Lower lobe of right lung (tissue), 2 donors: Measurements from ENCODE around the gene MRGPRD. TPM values are rescaled to one million over a fixed set of nuclear protein-coding genes. Genes with fewer than 3 reads are reported as not detected.

Experiments
- ATAC-seq, 2 donors: fragments of 200-7000 bp; cut with Tn5 transposase; one replicate each; pipeline ENCODE4 v1.9.1; 2020 to 2022; ENCODE audit warnings: mild to moderate bottlenecking in 2 of 2, moderate library complexity in 2 of 2
- DNase-seq: peaks from one replicate; pipeline ENCODE4 v3.0.0-alpha.2; 2020
- H3K27ac ChIP-seq: fragments of 200-600 bp; one replicate; pipeline ENCODE4 v1.8.0; 2022
- H3K27me3 ChIP-seq: fragments of 200-600 bp; one replicate; pipeline ENCODE4 v1.8.0; 2022; ENCODE audit warnings: low read depth
- H3K36me3 ChIP-seq: fragments of 200-600 bp; one replicate; pipeline ENCODE4 v1.8.0; 2022; ENCODE audit warnings: mild to moderate bottlenecking
- H3K4me1 ChIP-seq: fragments of 200-600 bp; one replicate; pipeline ENCODE4 v1.8.0; 2022
- H3K4me3 ChIP-seq: fragments of 200-600 bp; one replicate; pipeline ENCODE4 v1.8.0; 2022; ENCODE audit warnings: mild to moderate bottlenecking
- H3K9me3 ChIP-seq: fragments of 200-600 bp; one replicate; pipeline ENCODE4 v1.8.0; 2022
- intact Hi-C: fragments of 100-400 bp; cut with DNase I; formaldehyde crosslinking; loops from one replicate; pipeline ENCODE4 v1.11.0; 2022
- total RNA-seq: library from RNA; stranded (reverse); fragmentation: NEBNext Ultra II Directional; extraction: Animal tissue kit (Norgen Biotek cat#: 25700); gene quantifications from one replicate; pipeline ENCODE4 v1.2.1, GENCODE V29; 2021
- TF ChIP-seq, protein P1 (sequence below): fragments of 200-600 bp; IDR thresholded peaks from one replicate; pipeline ENCODE4 v1.8.0; 2022; ENCODE audit warnings: antibody characterized with exemption, mild to moderate bottlenecking
- donor health status: DM: no; HTN: yes; CAD: no; lungs with severe emphysema.

Gene MRGPRD
- total RNA-seq, 1 donor from 2014 or later, result not detected

DNA sequence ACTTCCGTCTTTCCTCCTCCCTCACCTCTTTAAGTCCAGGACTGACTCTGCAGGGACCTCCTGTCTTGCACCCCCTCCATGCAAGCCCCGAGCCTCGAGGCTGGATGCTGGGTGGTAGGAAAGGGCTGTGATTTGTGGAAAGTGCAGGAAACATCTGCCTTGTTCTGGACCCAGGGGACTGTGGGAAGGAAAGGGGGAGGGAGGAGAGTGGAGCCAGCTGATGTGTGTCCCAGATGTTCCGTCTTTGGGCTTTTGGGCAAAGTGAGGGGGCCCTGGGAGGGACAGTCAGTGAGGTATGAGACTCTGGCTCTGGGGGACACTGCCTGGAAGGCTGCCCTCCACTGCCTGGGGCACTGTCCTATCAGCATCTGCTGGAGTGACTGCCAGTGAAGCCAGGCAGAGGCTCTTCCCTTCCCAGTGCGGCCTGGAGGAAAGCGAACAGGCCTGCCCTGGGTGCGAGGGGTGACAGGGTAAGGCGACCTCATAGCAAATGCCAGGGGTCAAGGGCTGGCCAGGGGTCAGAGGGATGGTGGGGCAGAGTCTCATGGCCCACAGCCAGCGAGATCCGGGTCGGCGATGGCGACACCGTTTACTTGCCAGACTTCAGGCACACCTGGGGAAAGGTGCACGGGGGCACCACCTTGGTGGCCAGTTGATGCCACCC lies 1.7 kb downstream of the MRGPRD start:
- Histone ChIP-seq H3K27ac (no peak overlapping the region), H3K4me1 (no peaks in the 10 kb centered on the region), H3K36me3 (no peaks in the 10 kb centered on the region), H3K4me3 (no peak overlapping the region), H3K9me3 (peaks cover 5% of the 10 kb centered on the region), H3K27me3 (no peaks in the 10 kb centered on the region)
- ATAC-seq, result no peak
- intact Hi-C loops, result no loop called here
- peak; percentile 38 for DNase-seq
- TF ChIP-seq, protein P1, sequence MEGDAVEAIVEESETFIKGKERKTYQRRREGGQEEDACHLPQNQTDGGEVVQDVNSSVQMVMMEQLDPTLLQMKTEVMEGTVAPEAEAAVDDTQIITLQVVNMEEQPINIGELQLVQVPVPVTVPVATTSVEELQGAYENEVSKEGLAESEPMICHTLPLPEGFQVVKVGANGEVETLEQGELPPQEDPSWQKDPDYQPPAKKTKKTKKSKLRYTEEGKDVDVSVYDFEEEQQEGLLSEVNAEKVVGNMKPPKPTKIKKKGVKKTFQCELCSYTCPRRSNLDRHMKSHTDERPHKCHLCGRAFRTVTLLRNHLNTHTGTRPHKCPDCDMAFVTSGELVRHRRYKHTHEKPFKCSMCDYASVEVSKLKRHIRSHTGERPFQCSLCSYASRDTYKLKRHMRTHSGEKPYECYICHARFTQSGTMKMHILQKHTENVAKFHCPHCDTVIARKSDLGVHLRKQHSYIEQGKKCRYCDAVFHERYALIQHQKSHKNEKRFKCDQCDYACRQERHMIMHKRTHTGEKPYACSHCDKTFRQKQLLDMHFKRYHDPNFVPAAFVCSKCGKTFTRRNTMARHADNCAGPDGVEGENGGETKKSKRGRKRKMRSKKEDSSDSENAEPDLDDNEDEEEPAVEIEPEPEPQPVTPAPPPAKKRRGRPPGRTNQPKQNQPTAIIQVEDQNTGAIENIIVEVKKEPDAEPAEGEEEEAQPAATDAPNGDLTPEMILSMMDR, result no peak

DNA sequence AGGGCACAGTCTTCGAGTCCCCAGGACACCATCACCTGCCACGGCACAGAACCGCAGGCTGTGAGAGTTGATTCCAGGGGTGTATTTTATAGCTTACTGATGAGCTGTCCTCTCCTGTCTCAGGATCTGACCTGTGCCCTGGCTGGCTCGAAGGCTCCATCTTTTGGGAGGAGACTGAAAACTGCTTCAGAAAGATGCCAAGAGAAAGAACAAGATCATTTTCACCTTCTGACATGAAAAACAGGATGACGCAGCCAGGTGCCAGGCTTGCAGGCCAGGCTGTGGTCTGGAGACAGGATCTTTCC lies 2.2 kb downstream of the MRGPRD start:
- TF ChIP-seq, protein P1, result no peak
- Histone ChIP-seq H3K4me1 (no peaks in the 10 kb centered on the region), H3K9me3 (peaks cover 5% of the 10 kb centered on the region), H3K27ac (no peak overlapping the region), H3K27me3 (no peaks in the 10 kb centered on the region), H3K36me3 (no peaks in the 10 kb centered on the region), H3K4me3 (no peak overlapping the region)
- DNase-seq (no peak), ATAC-seq (no peak)
- intact Hi-C loops, result no loop called here

DNA sequence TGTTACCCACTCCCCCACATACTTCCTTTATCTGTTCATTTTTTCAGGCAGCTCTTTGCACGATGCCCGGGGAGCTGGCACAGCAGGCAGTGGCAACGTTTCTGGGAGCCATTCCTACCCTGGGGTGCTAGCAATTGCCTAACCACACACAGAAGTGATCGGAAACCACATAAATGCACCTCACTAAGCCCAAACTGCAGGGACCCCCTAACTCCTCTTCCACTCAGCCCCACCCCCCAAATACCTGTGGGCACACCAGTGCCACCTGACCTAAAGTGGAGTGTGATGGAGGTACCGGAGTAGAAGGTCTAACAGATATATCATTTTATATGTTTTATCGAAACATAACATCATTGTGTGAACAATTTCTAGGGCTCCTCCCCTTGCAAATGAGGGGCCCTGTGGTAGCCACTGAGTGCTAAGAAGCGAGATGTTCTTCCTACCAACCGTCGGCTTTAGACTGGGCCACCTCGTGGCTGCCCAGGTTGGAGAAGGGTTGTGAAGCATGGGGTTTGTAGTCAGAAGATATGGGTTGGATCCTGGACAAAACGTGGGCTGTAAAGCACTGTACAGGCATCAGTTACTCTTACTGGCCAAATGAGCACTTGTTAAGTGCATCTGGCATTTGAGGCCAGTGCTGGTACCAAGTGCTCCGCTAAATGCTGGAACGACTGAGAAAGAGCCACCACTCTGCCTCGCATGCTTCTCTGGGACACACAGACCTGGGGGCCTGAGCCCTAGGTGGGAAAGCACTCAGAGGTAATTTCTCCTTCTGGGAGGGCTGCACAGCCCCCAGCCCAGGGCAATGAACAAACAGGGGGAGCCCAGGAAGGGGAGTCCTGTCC lies 2.8 kb downstream of the MRGPRD start:
- ATAC-seq, result no peak
- Histone ChIP-seq H3K36me3 (no peaks in the 10 kb centered on the region), H3K27ac (no peak overlapping the region), H3K9me3 (peaks cover 5% of the 10 kb centered on the region), H3K4me1 (no peaks in the 10 kb centered on the region), H3K27me3 (no peaks in the 10 kb centered on the region), H3K4me3 (no peak overlapping the region)
- DNase-seq, result peak; percentile 20
- intact Hi-C loops, result no loop called here
- TF ChIP-seq, protein P1, result no peak

DNA sequence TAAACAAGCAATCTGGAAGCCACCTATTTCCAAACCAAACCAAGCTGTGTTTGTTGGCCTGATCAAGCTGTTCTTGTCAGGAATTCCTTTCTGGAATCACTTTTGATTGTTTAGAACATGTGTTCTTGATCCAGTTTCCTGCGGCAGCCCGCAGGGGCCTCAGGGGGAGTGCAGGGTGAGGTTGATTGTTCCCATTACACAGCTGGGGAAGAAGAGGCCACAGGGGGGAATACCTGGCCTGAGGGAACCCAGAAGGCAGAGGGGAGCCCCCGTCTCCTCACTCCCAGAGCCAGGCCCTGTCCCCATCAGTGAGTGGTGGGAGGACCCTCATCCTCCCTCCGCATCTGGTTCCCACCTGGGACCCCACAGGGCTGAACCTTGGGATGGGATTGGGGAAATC lies 4.2 kb downstream of the MRGPRD start:
- no peak overlapping the region for H3K4me3 ChIP-seq
- no peaks in the 10 kb centered on the region for H3K36me3 ChIP-seq
- TF ChIP-seq, protein P1, result no peak
- no peaks in the 10 kb centered on the region for H3K27me3 ChIP-seq
- no peak overlapping the region for H3K27ac ChIP-seq
- H3K9me3 ChIP-seq, result no peaks in the 10 kb centered on the region
- intact Hi-C loops, result no loop called here
- ATAC-seq, result no peak
- peak; percentile 10 for DNase-seq
- no peaks in the 10 kb centered on the region for H3K4me1 ChIP-seq

DNA sequence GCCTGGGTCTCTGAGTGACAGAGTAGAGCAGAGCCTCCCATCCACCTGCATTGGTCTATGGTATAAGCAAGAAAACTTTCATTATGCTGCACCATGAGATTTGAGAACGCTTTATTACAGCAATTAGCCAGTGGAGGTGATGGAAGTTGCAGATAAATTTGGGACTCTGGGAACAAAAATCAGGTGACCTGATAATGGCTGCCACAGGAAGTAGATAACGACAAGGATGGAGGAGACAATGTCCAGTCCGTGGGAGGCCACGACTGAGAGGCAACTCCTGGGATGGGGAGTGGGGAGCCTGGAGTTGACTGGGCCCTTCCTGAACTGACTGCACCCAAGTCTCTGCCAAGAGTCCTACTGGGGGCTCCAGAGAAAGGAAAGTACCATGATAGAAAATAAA lies 4.7 kb downstream of the MRGPRD start:
- peaks cover under 1% of the 10 kb centered on the region for H3K27me3 ChIP-seq
- intact Hi-C loops, result no loop called here
- DNase-seq (peak; percentile 6), ATAC-seq (no peak)
- no peak overlapping the region for H3K27ac ChIP-seq
- H3K36me3 ChIP-seq, result no peaks in the 10 kb centered on the region
- H3K9me3 ChIP-seq, result no peaks in the 10 kb centered on the region
- TF ChIP-seq, protein P1, result no peak
- no peaks in the 10 kb centered on the region for H3K4me1 ChIP-seq
- no peak overlapping the region for H3K4me3 ChIP-seq
